Pancreas (tissue), 10 donors: Measurements from ENCODE around the gene ZC3H4. TPM values are rescaled to one million over a fixed set of nuclear protein-coding genes. Genes with fewer than 3 reads are reported as not detected.
"Not testable (repeated sequence)": the region's sequence is repeated elsewhere in the genome, so short reads cannot be mapped to it uniquely, and the experiment has no call there.

ENCODE experiments used
- ATAC-seq, 4 donors: fragments of 200-7000 bp; cut with Tn5 transposase; one replicate each; pipeline versions ENCODE4 v1.8.0 to v1.9.1; 2020; ENCODE audit warnings: mild to moderate bottlenecking in 4 of 4, moderate library complexity in 4 of 4
- DNase-seq, 6 donors: peaks; one replicate each; pipeline ENCODE4 v3.0.0-alpha.2; 2020
- FAIRE-seq: peaks from 2 replicates; lab custom pipeline; 2012; peaks lifted over from hg19 to GRCh38; lab: Jason Lieb, UNC
- H3K27ac ChIP-seq, 4 donors: fragments of 200-600 bp; sonication (generic); 1 replicate in 3 of 4; 2 replicates in 1 of 4; pipeline versions ENCODE4 v1.5.0 to v1.8.0; 2020
- H3K27me3 ChIP-seq, 4 donors: fragments of 200-600 bp; one replicate each; pipeline ENCODE4 v1.8.0; 2021
- H3K36me3 ChIP-seq, 3 donors: fragments of 200-600 bp; sonication (generic) in 1 of 3; one replicate each; pipeline versions ENCODE4 v1.5.0 to v1.8.0; 2020 to 2021
- H3K4me1 ChIP-seq, 3 donors: fragments of 200-600 bp; one replicate each; pipeline ENCODE4 v1.8.0; 2021
- H3K4me3 ChIP-seq, 4 donors: fragments of 200-600 bp; sonication (generic) in 2 of 4; one replicate each; pipeline versions ENCODE4 v1.5.0 to v1.8.0; 2020 to 2021
- H3K9me3 ChIP-seq, 4 donors: fragments of 200-600 bp; one replicate each; pipeline ENCODE4 v1.8.0; 2021
- CTCF ChIP-seq, 4 donors: fragments of 200-600 bp; sonication (generic) in 3 of 4; IDR thresholded peaks; one replicate each; pipeline versions ENCODE4 v1.5.0 to v1.8.0; 2021; ENCODE audit warnings: antibody characterized with exemption in 4 of 4
- WGBS, 2 donors: extraction: QIAGEN DNeasy Blood & Tissue Kit; methylation state at CpG; one replicate each; pipeline ENCODE4 v1.1.7; 2013; 5-methylcytosine and 5-hydroxymethylcytosine counted together
- intact Hi-C, 3 donors: fragments of 100-400 bp; cut with DNase I; formaldehyde crosslinking; loops; one replicate each; pipeline versions ENCODE4 v1.11.1 to v1.14.2; 2022
- polyA plus RNA-seq, 2 donors: library from polyadenylated mRNA; stranded (reverse); fragments of 200-250 nt; gene quantifications; one replicate each; pipeline ENCODE4 v1.2.3, GENCODE V29; 2013
- total RNA-seq, 6 donors: library from RNA; stranded (reverse); fragmentation: NEBNext Ultra II Directional in 4 of 6; extraction: Animal tissue kit (Norgen Biotek cat#: 25700) in 4 of 6; gene quantifications; one replicate each; pipeline versions ENCODE4 v1.2.1 to v1.2.4, GENCODE V29; 2021 to 2023
- donor health status: healthy with polysubstance abuse.
- donor health status: DM: no; HTN: no; CAD: no; lungs with moderate emphysema.
- donor health status: DM: no; HTN: no; CAD: no.
- donor health status: control.
- donor health status: control.
- donor health status: Bipolar disorder and iron deficiency.
- donor health status: DM: yes; HTN: yes; CAD: no.
- donor health status: DM: no; HTN: no; CAD: no.
- donor health status: DM: no; HTN: no; CAD: no.
- donor health status: DM: yes; HTN: yes; CAD: no.

ZC3H4 gene
- total and polyA plus RNA-seq, 8 donors, result 8.1 to 30.4 (median 19.1) TPM

GRCh38 chr19:47141695-47142094 is 28.1 kb upstream of the ZC3H4 start:
- intact Hi-C loops, result no loop called here
- ATAC-seq (no peak), FAIRE-seq (no peak), DNase-seq (no peak)
- no peak overlapping the region for H3K4me3 ChIP-seq
- H3K9me3 ChIP-seq, result no peaks in the 10 kb centered on the region
- H3K27me3 ChIP-seq, result no peaks in the 10 kb centered on the region
- peaks cover 0 to 14% (median 11%) of the 10 kb centered on the region in 3 donors for H3K36me3 ChIP-seq
- H3K27ac ChIP-seq, result no peak overlapping the region
- H3K4me1 ChIP-seq, result no peaks in the 10 kb centered on the region
- no peak for TF ChIP-seq CTCF (IDR thresholded peaks at IDR 0.05)

GRCh38 chr19:47141252-47141651 is 27.7 kb upstream of the ZC3H4 start:
- FAIRE-seq, H3K27ac ChIP-seq, ATAC-seq, DNase-seq, H3K4me3 ChIP-seq, H3K27me3 ChIP-seq, intact Hi-C loops, H3K9me3 ChIP-seq, H3K4me1 ChIP-seq: not testable (repeated sequence)
- WGBS, 2 donors, result 59 to 74% methylated on average over 7 of the region's 7 CpGs
- H3K36me3 ChIP-seq, result peaks cover 0 to 14% (median 11%) of the 10 kb centered on the region in 3 donors

GRCh38 chr19:47135156-47135555 is 21.6 kb upstream of the ZC3H4 start:
- ATAC-seq (no peak), FAIRE-seq (no peak), DNase-seq (no peak)
- Histone ChIP-seq H3K27ac (no peak overlapping the region), H3K4me1 (peaks cover 0 to 5% (median 3%) of the 10 kb centered on the region in 3 donors), H3K4me3 (no peak overlapping the region), H3K36me3 (no peaks in the 10 kb centered on the region), H3K27me3 (no peaks in the 10 kb centered on the region), H3K9me3 (no peaks in the 10 kb centered on the region)
- intact Hi-C loops, result no loop called here
- TF ChIP-seq CTCF (IDR thresholded peaks at IDR 0.05), result no peak
- 89 to 90% methylated on average over 3 of the region's 3 CpGs for WGBS, 2 donors

GRCh38 chr19:47134545-47134944 is 21.0 kb upstream of the ZC3H4 start:
- no peak overlapping the region for H3K27ac ChIP-seq
- H3K4me3 ChIP-seq, result no peak overlapping the region
- H3K9me3 ChIP-seq, result no peaks in the 10 kb centered on the region
- no peaks in the 10 kb centered on the region for H3K36me3 ChIP-seq
- H3K4me1 ChIP-seq, result peaks cover 0 to 5% (median 3%) of the 10 kb centered on the region in 3 donors
- intact Hi-C loops, result no loop called here
- WGBS, 2 donors, result 29 to 30% methylated on average over 2 of the region's 2 CpGs
- FAIRE-seq (no peak), ATAC-seq (no peak), DNase-seq (no peak)
- H3K27me3 ChIP-seq, result no peaks in the 10 kb centered on the region
- no peak for TF ChIP-seq CTCF (IDR thresholded peaks at IDR 0.05)

GRCh38 chr19:47133021-47133471 is 19.5 kb upstream of the ZC3H4 start:
- no peaks in the 10 kb centered on the region for H3K9me3 ChIP-seq
- ATAC-seq, result no peak
- no peaks in the 10 kb centered on the region for H3K36me3 ChIP-seq
- 70 to 76% methylated on average over 11 of the region's 11 CpGs for WGBS, 2 donors
- H3K27ac ChIP-seq, result no peak overlapping the region
- no peak for FAIRE-seq
- H3K4me1 ChIP-seq, result peaks cover 0 to 5% (median 3%) of the 10 kb centered on the region in 3 donors
- DNase-seq, result no peak
- no peak overlapping the region for H3K4me3 ChIP-seq
- no peaks in the 10 kb centered on the region for H3K27me3 ChIP-seq
- intact Hi-C loops, result no loop called here
- TF ChIP-seq CTCF (IDR thresholded peaks at IDR 0.05), result no peak
